ENCODE measurements around the gene TTC28. TPM values are rescaled to one million over a fixed set of nuclear protein-coding genes. Genes with fewer than 3 reads are reported as not detected.

TTC28 gene
- total RNA-seq, 1 donor from 2014 or later: 13.5 TPM

DNA sequence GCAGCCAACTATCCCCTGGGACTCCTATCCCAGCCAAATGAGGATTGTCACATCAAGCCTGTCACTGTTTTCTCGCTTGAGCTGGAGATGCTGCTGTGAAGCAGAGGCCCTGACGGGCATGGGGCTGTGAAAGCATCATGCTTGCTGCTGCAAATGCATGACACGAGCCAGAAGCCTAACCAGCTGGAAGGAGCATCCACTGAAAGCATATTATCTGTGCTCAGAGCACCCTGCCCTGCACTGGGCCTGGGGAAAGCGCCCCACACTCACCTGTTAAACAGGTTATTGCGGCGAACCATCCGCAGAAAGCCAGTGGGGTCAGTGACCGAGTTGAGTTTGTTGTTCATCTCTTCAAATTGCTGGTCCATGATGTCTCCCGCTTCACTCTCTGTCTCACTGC is 649.7 kb downstream of the TTC28 start:
- no peaks in the 10 kb centered on the region for H3K36me3 ChIP-seq (ENCODE audit: control insufficient read depth, insufficient read depth, low read length)
- TF ChIP-seq, protein P1, sequence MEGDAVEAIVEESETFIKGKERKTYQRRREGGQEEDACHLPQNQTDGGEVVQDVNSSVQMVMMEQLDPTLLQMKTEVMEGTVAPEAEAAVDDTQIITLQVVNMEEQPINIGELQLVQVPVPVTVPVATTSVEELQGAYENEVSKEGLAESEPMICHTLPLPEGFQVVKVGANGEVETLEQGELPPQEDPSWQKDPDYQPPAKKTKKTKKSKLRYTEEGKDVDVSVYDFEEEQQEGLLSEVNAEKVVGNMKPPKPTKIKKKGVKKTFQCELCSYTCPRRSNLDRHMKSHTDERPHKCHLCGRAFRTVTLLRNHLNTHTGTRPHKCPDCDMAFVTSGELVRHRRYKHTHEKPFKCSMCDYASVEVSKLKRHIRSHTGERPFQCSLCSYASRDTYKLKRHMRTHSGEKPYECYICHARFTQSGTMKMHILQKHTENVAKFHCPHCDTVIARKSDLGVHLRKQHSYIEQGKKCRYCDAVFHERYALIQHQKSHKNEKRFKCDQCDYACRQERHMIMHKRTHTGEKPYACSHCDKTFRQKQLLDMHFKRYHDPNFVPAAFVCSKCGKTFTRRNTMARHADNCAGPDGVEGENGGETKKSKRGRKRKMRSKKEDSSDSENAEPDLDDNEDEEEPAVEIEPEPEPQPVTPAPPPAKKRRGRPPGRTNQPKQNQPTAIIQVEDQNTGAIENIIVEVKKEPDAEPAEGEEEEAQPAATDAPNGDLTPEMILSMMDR (IDR thresholded peaks at IDR 0.05; ENCODE audit: insufficient read depth, low read length, poor library complexity, severe bottlenecking): no peak
- H3K27me3 ChIP-seq (ENCODE audit: control insufficient read depth, insufficient read depth, low read length): peaks cover 2% of the 10 kb centered on the region
- DNase-seq (ENCODE audit: low read depth): no peak
- no peak overlapping the region for H3K4me3 ChIP-seq (ENCODE audit: low read depth, low read length)

DNA sequence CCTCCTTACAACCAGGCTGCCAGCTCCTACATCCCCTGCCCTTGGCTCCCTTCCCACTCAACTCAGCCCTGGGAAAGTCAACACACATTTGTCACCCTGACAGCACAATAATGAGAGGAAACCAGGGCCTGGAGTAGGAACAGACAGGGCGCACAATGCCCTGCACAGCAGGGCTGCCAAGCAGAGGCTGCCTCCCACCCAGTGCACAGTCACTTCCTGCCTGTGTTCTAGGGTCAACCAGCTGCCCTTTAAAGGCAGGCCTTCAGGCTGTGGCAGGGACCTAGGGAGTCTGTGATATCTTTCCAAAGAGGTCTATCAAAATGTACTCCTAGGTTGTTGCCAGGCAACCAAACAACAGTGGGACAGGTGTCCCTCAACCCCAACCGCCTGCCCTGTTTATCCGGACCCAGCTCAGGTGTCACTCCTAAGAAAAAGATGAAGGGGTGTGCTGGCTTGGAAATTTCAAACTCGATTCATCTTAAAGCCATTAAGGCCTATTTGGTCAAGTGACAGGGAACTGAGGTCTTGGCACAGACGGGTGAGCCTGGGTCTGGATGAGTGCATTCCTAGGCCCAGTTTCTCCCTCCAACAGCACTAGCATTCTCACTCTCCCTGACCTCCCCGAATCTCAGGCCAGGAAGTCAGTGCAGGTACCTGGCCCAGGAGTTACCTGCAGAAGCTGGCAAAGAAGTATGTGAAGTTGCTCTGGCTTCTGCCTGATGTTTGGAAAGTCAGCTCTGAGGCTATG is 650.3 kb downstream of the TTC28 start:
- H3K27me3 ChIP-seq (ENCODE audit: control insufficient read depth, insufficient read depth, low read length): no peaks in the 10 kb centered on the region
- no peak for DNase-seq (ENCODE audit: low read depth)
- TF ChIP-seq, protein P1 (IDR thresholded peaks at IDR 0.05; ENCODE audit: insufficient read depth, low read length, poor library complexity, severe bottlenecking): no peak
- no peaks in the 10 kb centered on the region for H3K36me3 ChIP-seq (ENCODE audit: control insufficient read depth, insufficient read depth, low read length)
- no peak overlapping the region for H3K4me3 ChIP-seq (ENCODE audit: low read depth, low read length)

DNA sequence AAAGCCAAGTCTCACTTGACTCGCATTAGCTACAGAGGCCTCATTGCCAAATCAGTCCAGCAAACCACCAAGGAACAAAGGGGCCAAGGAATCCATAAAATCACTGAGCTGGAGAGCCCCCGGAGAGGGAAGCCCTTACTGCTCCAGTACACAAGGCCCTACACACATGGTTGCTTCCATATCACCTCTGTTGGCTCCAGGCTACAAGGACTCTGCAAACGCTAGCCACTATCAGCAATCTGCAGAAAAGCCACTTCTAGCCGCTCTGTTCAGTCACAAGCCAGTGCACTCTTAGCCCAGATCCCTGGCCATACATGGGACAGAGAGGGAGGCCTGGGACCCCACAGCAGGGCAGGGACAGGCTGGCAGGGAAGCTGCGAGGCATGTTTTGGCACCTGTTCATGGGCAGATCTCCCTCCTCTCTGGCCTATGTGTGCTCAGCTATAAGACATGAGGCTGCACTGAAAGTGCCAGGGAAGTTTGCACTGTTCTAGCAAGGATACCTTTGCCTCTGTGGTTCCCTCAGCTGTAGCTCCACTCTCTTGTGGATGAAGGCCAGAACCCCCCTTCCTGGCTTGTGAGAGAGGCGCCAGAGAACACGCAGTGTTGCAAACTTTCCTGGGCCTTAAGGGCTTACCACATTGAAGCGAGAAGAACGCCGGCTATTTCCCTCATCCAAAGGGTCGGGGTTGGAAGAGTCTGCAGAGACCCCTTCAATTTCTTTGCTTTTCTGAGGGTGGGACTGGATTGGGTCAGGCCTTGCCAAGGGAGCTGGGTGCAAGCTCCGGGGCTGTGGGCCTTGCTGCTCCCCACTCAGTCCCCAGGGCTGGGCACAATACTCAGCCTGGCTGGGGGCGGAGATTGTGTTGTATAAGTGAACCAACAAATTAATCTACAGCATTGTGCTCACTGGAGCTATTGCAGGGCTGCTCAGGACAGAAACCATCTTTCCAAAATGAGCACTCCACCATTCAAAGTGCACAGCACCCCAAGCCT is 651.9 kb downstream of the TTC28 start:
- no peaks in the 10 kb centered on the region for H3K36me3 ChIP-seq (ENCODE audit: control insufficient read depth, insufficient read depth, low read length)
- TF ChIP-seq, protein P1 (IDR thresholded peaks at IDR 0.05; ENCODE audit: insufficient read depth, low read length, poor library complexity, severe bottlenecking): no peak
- H3K27me3 ChIP-seq (ENCODE audit: control insufficient read depth, insufficient read depth, low read length): no peaks in the 10 kb centered on the region
- no peak overlapping the region for H3K4me3 ChIP-seq (ENCODE audit: low read depth, low read length)
- DNase-seq (ENCODE audit: low read depth): no peak

DNA sequence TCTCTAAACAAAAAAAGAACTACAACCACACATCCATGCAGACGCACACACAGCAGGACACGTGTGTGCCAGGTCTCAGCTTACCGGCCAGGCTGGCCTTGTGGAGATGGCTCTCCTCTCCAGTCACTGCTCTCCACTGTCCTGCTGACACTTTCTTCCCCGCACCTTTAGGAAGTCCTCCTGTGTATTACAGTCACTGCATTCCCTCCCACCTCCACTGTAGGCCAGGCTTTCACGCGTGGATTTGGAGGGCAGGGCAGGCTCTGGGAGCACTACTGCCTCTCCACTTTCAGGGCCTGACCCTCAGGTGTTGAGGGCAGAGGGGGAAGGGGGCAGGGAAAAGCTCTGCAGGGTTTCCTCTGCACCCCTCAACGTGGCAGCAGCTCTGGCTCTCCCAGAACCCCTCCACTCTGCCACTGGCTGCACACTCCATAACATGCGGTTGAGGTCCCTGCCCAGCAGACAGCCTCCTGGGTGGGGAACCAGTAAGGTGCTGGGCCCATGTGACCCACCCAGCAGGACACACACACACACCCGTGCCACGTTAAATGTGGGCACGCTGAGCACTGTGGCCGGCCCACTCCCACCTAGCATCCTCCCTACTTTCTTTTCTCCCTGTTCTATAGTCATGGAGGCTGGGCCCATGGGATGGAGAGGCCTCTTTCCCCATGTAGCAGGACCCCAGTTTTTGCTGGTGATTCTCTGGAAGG is 653.6 kb downstream of the TTC28 start:
- no peak for DNase-seq (ENCODE audit: low read depth)
- H3K4me3 ChIP-seq (ENCODE audit: low read depth, low read length): no peak overlapping the region
- TF ChIP-seq, protein P1 (IDR thresholded peaks at IDR 0.05; ENCODE audit: insufficient read depth, low read length, poor library complexity, severe bottlenecking): no peak

DNA sequence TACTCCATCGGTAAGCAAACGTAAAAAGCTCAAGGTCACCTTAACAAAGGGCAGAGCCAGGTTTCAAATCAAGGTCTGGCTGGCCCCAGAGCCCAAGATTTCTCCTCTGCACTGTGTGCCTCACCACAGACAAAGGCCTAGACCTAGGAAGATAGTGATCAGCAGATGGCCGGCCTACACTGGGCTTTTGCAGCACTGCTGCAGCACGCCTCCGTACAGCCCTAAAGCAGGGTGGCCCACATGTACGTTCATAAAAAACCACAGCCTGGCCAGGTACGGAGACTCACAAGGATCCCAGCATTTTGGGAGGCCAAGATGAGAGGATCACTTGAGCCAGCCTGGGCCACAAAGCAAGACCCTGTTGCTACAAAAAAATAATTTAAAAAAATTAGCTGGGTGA is 654.3 kb downstream of the TTC28 start:
- no peak for DNase-seq (ENCODE audit: low read depth)
- TF ChIP-seq, protein P1 (IDR thresholded peaks at IDR 0.05; ENCODE audit: insufficient read depth, low read length, poor library complexity, severe bottlenecking): no peak
- no peak overlapping the region for H3K4me3 ChIP-seq (ENCODE audit: low read depth, low read length)
- H3K27me3 ChIP-seq (ENCODE audit: control insufficient read depth, insufficient read depth, low read length): no peaks in the 10 kb centered on the region
- no peaks in the 10 kb centered on the region for H3K36me3 ChIP-seq (ENCODE audit: control insufficient read depth, insufficient read depth, low read length)

More for the DNA sequence above, 653.6 kb downstream of the TTC28 start:
- Histone ChIP-seq H3K27me3 (ENCODE audit: control insufficient read depth, insufficient read depth, low read length) (no peaks in the 10 kb centered on the region), H3K36me3 (ENCODE audit: control insufficient read depth, insufficient read depth, low read length) (no peaks in the 10 kb centered on the region)
